Measurements from ENCODE around the gene ZCCHC17.

DNA sequence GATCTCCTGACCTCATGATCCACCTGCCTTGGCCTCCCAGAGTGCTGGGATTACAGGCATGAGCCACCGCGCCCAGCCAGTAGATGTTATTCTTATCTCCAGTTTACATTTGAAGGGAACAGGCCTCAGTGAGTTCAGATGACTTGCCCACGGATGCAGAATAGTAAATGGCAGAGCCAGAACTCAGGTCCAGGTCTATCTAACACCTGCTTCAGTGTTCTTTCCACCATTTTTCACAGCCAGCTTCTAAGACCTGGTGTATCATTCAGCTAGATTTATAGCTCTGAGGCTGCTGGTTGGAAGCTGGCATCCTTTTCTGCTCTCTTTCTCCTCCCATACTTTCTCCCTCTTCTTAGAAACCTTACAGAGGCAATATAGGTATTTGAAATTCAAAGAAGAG, 65.2 kb downstream of the ZCCHC17 start:
- TF ChIP-seq CTCF (conservative IDR thresholded peaks at IDR 0.05; ENCODE audit: low read depth, low read length) (no peak), EZH2 (IDR thresholded peaks at IDR 0.05; ENCODE audit: low read length, unreplicated experiment) (no peak), EZH2phosphoT487 (IDR thresholded peaks at IDR 0.05; ENCODE audit: borderline replicate concordance, low read length) (no peak)

Data from PC-3 (cell line).